Measurements from ENCODE around the gene ACOXL. TPM values are rescaled to one million over a fixed set of nuclear protein-coding genes. Genes with fewer than 3 reads are reported as not detected.
"Not testable (repeated sequence)": the region's sequence is repeated elsewhere in the genome, so short reads cannot be mapped to it uniquely, and the experiment has no call there.

ACOXL gene
- total RNA-seq, 1 experiment from 2014 or later, result not detected

- DNase-seq, result peak; percentile 15
- Histone ChIP-seq H3K9me2 (replicated peaks; ENCODE audit: insufficient read depth, low read length) (no peaks in the 10 kb centered on the region), H3K27ac (ENCODE audit: low read length) (no peak overlapping the region), H4K20me1 (ENCODE audit: insufficient read depth, low read depth, low read length) (no peaks in the 10 kb centered on the region), H2AFZ (ENCODE audit: low read length) (no peak overlapping the region), H3K27me3 (ENCODE audit: low read length) (peaks cover 6% of the 10 kb centered on the region; the same call in 1 of the 2 replicates), H3K9ac (ENCODE audit: low read length) (no peak overlapping the region), H3K36me3 (ENCODE audit: insufficient read depth, low read length) (no peaks in the 10 kb centered on the region), H3K4me1 (ENCODE audit: low read length) (peaks cover 7% of the 10 kb centered on the region), H3K4me2 (ENCODE audit: low read depth, low read length, poor library complexity, severe bottlenecking) (no peak overlapping the region), H3K79me2 (ENCODE audit: low read length) (no peaks in the 10 kb centered on the region), H3K9me3 (ENCODE audit: low read length) (peaks cover 3% of the 10 kb centered on the region; the same call in 1 of the 2 replicates), H3K4me3 (ENCODE audit: low read length) (no peak overlapping the region)
Measured at GRCh38 chr2:111072220-111072871, 340.0 kb downstream of the ACOXL start.

DNA sequence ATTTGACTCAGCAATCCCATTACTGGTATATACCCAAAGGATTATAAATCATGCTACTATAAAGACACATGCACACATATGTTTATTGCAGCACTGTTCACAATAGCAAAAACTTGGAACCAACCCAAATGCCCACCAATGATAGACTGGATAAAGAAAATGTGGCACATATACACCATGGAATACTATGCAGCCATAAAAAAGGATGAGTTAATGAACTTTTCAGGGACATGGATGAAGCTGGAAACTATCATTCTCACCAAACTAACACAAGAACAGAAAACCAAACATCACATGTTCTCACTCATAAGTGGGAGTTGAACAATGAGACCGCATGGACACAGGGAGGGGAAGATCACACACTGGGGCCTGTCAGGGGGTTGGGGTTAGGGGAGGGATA, 350.3 kb downstream of the ACOXL start:
- not testable (repeated sequence) for H3K9me3 ChIP-seq (ENCODE audit: low read length); H3K79me2 ChIP-seq (ENCODE audit: low read length); H3K4me2 ChIP-seq (ENCODE audit: low read depth, low read length, poor library complexity, severe bottlenecking); H3K27me3 ChIP-seq (ENCODE audit: low read length); H3K4me3 ChIP-seq (ENCODE audit: low read length); H3K4me1 ChIP-seq (ENCODE audit: low read length); H4K20me1 ChIP-seq (ENCODE audit: insufficient read depth, low read depth, low read length); H3K9ac ChIP-seq (ENCODE audit: low read length); DNase-seq; H3K27ac ChIP-seq (ENCODE audit: low read length); H3K9me2 ChIP-seq (replicated peaks; ENCODE audit: insufficient read depth, low read length); H2AFZ ChIP-seq (ENCODE audit: low read length); H3K36me3 ChIP-seq (ENCODE audit: insufficient read depth, low read length)

- Histone ChIP-seq H3K4me1 (ENCODE audit: low read length) (no peaks in the 10 kb centered on the region), H3K79me2 (ENCODE audit: low read length) (no peaks in the 10 kb centered on the region), H3K9ac (ENCODE audit: low read length) (no peak overlapping the region), H3K36me3 (ENCODE audit: insufficient read depth, low read length) (no peaks in the 10 kb centered on the region), H4K20me1 (ENCODE audit: insufficient read depth, low read depth, low read length) (no peaks in the 10 kb centered on the region), H3K4me2 (ENCODE audit: low read depth, low read length, poor library complexity, severe bottlenecking) (no peak overlapping the region), H3K9me3 (ENCODE audit: low read length) (no peaks in the 10 kb centered on the region), H3K27me3 (ENCODE audit: low read length) (no peaks in the 10 kb centered on the region), H2AFZ (ENCODE audit: low read length) (no peak overlapping the region), H3K4me3 (ENCODE audit: low read length) (no peak overlapping the region), H3K27ac (ENCODE audit: low read length) (no peak overlapping the region), H3K9me2 (replicated peaks; ENCODE audit: insufficient read depth, low read length) (no peaks in the 10 kb centered on the region)
- DNase-seq, result no peak
Measured at GRCh38 chr2:111091811-111092211, 359.4 kb downstream of the ACOXL start.

DNA sequence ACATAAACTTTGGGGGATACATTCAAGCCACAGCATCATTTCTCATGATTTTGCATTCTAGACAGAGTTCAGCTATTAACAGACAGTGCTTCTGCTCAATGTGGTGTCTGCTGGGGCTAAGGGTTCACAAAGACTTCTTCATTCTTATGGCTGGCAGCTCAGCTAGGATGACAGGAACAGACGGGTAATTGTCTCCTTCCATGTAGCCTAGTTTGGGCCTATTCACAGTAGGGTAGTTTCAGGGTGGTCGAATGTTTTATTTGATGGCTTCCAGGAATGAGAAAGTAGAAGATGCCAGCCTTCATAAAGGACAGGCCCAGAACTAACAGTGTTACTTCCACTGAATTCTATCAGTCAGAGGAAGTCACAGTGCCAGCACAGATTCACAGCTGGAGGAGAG, 362.3 kb downstream of the ACOXL start:
- no peaks in the 10 kb centered on the region for H3K79me2 ChIP-seq (ENCODE audit: low read length)
- H3K9ac ChIP-seq (ENCODE audit: low read length), result no peak overlapping the region
- no peak overlapping the region for H3K27ac ChIP-seq (ENCODE audit: low read length)
- H4K20me1 ChIP-seq (ENCODE audit: insufficient read depth, low read depth, low read length), result no peaks in the 10 kb centered on the region
- no peaks in the 10 kb centered on the region for H3K9me2 ChIP-seq (replicated peaks; ENCODE audit: insufficient read depth, low read length)
- no peak overlapping the region for H3K4me3 ChIP-seq (ENCODE audit: low read length)
- H3K36me3 ChIP-seq (ENCODE audit: insufficient read depth, low read length), result no peaks in the 10 kb centered on the region
- DNase-seq, result no peak
- H3K27me3 ChIP-seq (ENCODE audit: low read length), result no peaks in the 10 kb centered on the region
- H3K4me1 ChIP-seq (ENCODE audit: low read length), result no peaks in the 10 kb centered on the region
- H3K4me2 ChIP-seq (ENCODE audit: low read depth, low read length, poor library complexity, severe bottlenecking), result no peak overlapping the region
- H3K9me3 ChIP-seq (ENCODE audit: low read length), result no peaks in the 10 kb centered on the region
- H2AFZ ChIP-seq (ENCODE audit: low read length), result no peak overlapping the region

DNA sequence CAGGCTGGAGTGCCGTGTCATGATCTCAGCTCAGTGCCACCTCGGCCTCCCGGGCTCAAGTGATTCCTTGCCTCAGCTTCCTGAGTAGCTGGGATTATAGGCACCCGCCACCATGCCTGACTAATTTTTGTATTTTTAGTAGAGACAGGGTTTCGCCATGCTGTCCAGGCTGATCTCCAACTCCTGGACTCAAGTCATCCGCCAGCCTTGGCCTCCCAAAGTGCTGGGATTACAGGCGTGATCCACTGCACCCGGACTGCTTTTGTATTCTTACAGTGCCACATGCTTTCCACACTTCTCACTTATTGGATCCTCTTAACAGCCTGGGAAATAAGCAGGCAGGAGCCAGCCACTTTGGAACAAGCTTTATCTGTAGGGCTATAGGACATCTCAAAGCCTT, 363.1 kb downstream of the ACOXL start:
- no peak for DNase-seq

DNA sequence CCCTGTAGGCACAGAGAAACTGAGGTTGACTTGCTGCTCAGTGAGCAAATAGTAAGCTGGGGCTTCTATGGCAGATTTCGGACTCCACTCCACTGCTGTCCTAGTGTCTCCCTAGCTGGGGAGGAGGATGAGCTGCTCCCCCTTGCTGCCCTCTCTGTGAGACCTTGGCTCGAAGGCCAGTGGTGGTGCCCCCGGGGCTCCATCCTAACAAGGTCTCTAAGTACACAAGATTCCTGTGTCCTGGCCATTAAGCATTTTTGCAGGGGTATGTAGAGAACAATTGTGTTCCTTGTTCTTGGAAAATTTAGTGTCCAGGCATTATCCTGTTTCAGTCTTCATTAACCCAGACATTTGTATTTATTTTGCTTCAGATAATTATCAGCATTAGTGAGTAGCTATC, 367.0 kb downstream of the ACOXL start:
- Histone ChIP-seq H2AFZ (ENCODE audit: low read length) (no peak overlapping the region), H3K9ac (ENCODE audit: low read length) (no peak overlapping the region), H3K9me3 (ENCODE audit: low read length) (no peaks in the 10 kb centered on the region), H3K36me3 (ENCODE audit: insufficient read depth, low read length) (no peaks in the 10 kb centered on the region), H3K9me2 (replicated peaks; ENCODE audit: insufficient read depth, low read length) (no peaks in the 10 kb centered on the region), H3K27ac (ENCODE audit: low read length) (no peak overlapping the region), H3K79me2 (ENCODE audit: low read length) (no peaks in the 10 kb centered on the region), H4K20me1 (ENCODE audit: insufficient read depth, low read depth, low read length) (no peaks in the 10 kb centered on the region), H3K4me1 (ENCODE audit: low read length) (no peaks in the 10 kb centered on the region), H3K4me2 (ENCODE audit: low read depth, low read length, poor library complexity, severe bottlenecking) (no peak overlapping the region), H3K4me3 (ENCODE audit: low read length) (no peak overlapping the region), H3K27me3 (ENCODE audit: low read length) (no peaks in the 10 kb centered on the region)
- DNase-seq, result no peak

More for the DNA sequence above, 363.1 kb downstream of the ACOXL start:
- Histone ChIP-seq H3K79me2 (ENCODE audit: low read length) (no peaks in the 10 kb centered on the region), H3K4me3 (ENCODE audit: low read length) (no peak overlapping the region), H4K20me1 (ENCODE audit: insufficient read depth, low read depth, low read length) (no peaks in the 10 kb centered on the region), H3K9me3 (ENCODE audit: low read length) (no peaks in the 10 kb centered on the region), H3K9ac (ENCODE audit: low read length) (no peak overlapping the region), H3K9me2 (replicated peaks; ENCODE audit: insufficient read depth, low read length) (no peaks in the 10 kb centered on the region), H3K4me2 (ENCODE audit: low read depth, low read length, poor library complexity, severe bottlenecking) (no peak overlapping the region), H3K36me3 (ENCODE audit: insufficient read depth, low read length) (no peaks in the 10 kb centered on the region), H2AFZ (ENCODE audit: low read length) (no peak overlapping the region), H3K27ac (ENCODE audit: low read length) (no peak overlapping the region), H3K27me3 (ENCODE audit: low read length) (no peaks in the 10 kb centered on the region), H3K4me1 (ENCODE audit: low read length) (no peaks in the 10 kb centered on the region)

DNA sequence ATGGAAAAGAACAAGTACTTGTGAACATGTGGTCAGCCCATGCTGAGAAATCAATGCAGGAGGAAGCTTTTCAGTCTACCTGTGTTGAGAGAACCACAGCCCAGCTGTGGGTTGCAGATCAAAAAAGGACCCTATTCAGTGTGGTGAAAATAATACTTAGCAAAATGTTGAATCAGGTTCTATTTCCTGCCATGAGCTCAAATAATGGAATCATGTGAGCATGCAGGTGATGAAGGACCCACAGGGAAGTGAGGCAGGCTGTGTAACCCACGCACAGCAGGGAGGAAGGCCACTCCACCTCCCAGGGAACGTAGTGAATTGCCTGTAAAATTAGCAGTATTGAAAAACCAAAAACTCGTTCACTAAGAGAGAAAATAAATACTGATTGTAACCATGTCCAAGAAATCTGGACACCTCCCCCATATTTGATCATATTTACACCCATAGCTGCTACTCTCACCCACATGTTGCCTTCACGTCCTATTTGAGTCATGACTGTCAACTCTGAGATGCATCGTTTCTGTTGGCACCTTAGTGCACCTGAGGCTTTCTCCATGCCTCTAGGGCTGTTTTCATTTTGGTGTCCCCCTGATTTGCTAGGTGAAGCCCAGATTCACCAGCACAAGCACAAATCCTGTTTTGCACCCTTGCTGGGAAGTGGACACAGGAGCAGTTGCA, 367.9 kb downstream of the ACOXL start:
- H3K27me3 ChIP-seq (ENCODE audit: low read length), result no peaks in the 10 kb centered on the region
- H3K9ac ChIP-seq (ENCODE audit: low read length), result no peak overlapping the region
- H3K36me3 ChIP-seq (ENCODE audit: insufficient read depth, low read length), result no peaks in the 10 kb centered on the region
- no peak overlapping the region for H3K4me3 ChIP-seq (ENCODE audit: low read length)
- DNase-seq, result no peak
- H3K79me2 ChIP-seq (ENCODE audit: low read length), result no peaks in the 10 kb centered on the region
- H2AFZ ChIP-seq (ENCODE audit: low read length), result no peak overlapping the region; the same call in 1 of the 2 replicates
- H3K4me1 ChIP-seq (ENCODE audit: low read length), result no peaks in the 10 kb centered on the region
- no peak overlapping the region for H3K4me2 ChIP-seq (ENCODE audit: low read depth, low read length, poor library complexity, severe bottlenecking)
- H3K27ac ChIP-seq (ENCODE audit: low read length), result no peak overlapping the region
- H3K9me2 ChIP-seq (replicated peaks; ENCODE audit: insufficient read depth, low read length), result no peaks in the 10 kb centered on the region
- H3K9me3 ChIP-seq (ENCODE audit: low read length), result no peaks in the 10 kb centered on the region
- H4K20me1 ChIP-seq (ENCODE audit: insufficient read depth, low read depth, low read length), result no peaks in the 10 kb centered on the region

- Histone ChIP-seq H4K20me1 (ENCODE audit: insufficient read depth, low read depth, low read length) (no peaks in the 10 kb centered on the region), H3K36me3 (ENCODE audit: insufficient read depth, low read length) (no peaks in the 10 kb centered on the region), H3K9ac (ENCODE audit: low read length) (no peak overlapping the region), H2AFZ (ENCODE audit: low read length) (no peak overlapping the region; the same call in 1 of the 2 replicates), H3K9me2 (replicated peaks; ENCODE audit: insufficient read depth, low read length) (no peaks in the 10 kb centered on the region), H3K9me3 (ENCODE audit: low read length) (no peaks in the 10 kb centered on the region), H3K4me1 (ENCODE audit: low read length) (no peaks in the 10 kb centered on the region), H3K27me3 (ENCODE audit: low read length) (no peaks in the 10 kb centered on the region), H3K27ac (ENCODE audit: low read length) (no peak overlapping the region), H3K79me2 (ENCODE audit: low read length) (no peaks in the 10 kb centered on the region), H3K4me2 (ENCODE audit: low read depth, low read length, poor library complexity, severe bottlenecking) (no peak overlapping the region), H3K4me3 (ENCODE audit: low read length) (no peak overlapping the region)
- peak; percentile 58 for DNase-seq
Measured at GRCh38 chr2:111100765-111101162, 368.4 kb downstream of the ACOXL start.
